ENCODE data around the gene FIGN. TPM values are rescaled to one million over a fixed set of nuclear protein-coding genes. Genes with fewer than 3 reads are reported as not detected.

FIGN gene
- total RNA-seq, 1 donor from 2014 or later: 41.1 TPM

GRCh38 chr2:163647300-163647699 lies 88.5 kb downstream of the FIGN start:
- no peaks in the 10 kb centered on the region for H3K27me3 ChIP-seq
- no peaks in the 10 kb centered on the region for H3K9me3 Mint-ChIP-seq
- H3K27ac Mint-ChIP-seq: no peak overlapping the region
- peaks cover 12% of the 10 kb centered on the region for H3K36me3 Mint-ChIP-seq
- no peak overlapping the region for H3K4me3 ChIP-seq
- H3F3A ChIP-seq (ENCODE audit: low read depth): peaks cover 31% of the 10 kb centered on the region
- H4K20me1 ChIP-seq (ENCODE audit: low read depth): peaks cover 13% of the 10 kb centered on the region
- peaks cover 63% of the 10 kb centered on the region for H3K4me1 ChIP-seq
- peak overlapping the region; percentile 77 for H3K27ac ChIP-seq
- H3K9ac ChIP-seq: no peak overlapping the region
- no peaks in the 10 kb centered on the region for H3K9me3 ChIP-seq (ENCODE audit: low read depth)
- H3K4me2 ChIP-seq: peak overlapping the region; percentile 38
- no peak overlapping the region for H3K4me3 Mint-ChIP-seq
- H3K36me3 ChIP-seq: no peaks in the 10 kb centered on the region
- H3K4me1 Mint-ChIP-seq: peaks cover 25% of the 10 kb centered on the region
- no peaks in the 10 kb centered on the region for H3K27me3 Mint-ChIP-seq (ENCODE audit: insufficient read depth, low read depth)
- TF ChIP-seq CTCF (IDR thresholded peaks at IDR 0.05) (no peak), EZH2 (IDR thresholded peaks at IDR 0.05) (no peak), EZH2phosphoT487 (IDR thresholded peaks at IDR 0.05) (no peak)
- no peak overlapping the region for H2AFZ ChIP-seq (replicated peaks)
- DNase-seq (ENCODE audit: low spot score): no peak
- peaks cover 99% of the 10 kb centered on the region for H3K79me2 ChIP-seq (ENCODE audit: low read depth)

GRCh38 chr2:163646687-163647086 lies 89.1 kb downstream of the FIGN start:
- Histone ChIP-seq H3K79me2 (ENCODE audit: low read depth) (peaks cover 100% of the 10 kb centered on the region), H3K4me2 (peak overlapping the region; percentile 38), H3F3A (ENCODE audit: low read depth) (peaks cover 31% of the 10 kb centered on the region), H3K9ac (no peak overlapping the region), H3K4me3 (no peak overlapping the region), H3K27ac (peak overlapping the region; percentile 77), H4K20me1 (ENCODE audit: low read depth) (peaks cover 13% of the 10 kb centered on the region), H3K27me3 (no peaks in the 10 kb centered on the region), H3K4me1 (peaks cover 63% of the 10 kb centered on the region), H3K36me3 (no peaks in the 10 kb centered on the region), H3K9me3 (ENCODE audit: low read depth) (no peaks in the 10 kb centered on the region), H2AFZ (replicated peaks) (no peak overlapping the region)
- Mint-ChIP-seq H3K27me3 (ENCODE audit: insufficient read depth, low read depth) (no peaks in the 10 kb centered on the region), H3K4me3 (no peak overlapping the region), H3K9me3 (no peaks in the 10 kb centered on the region), H3K4me1 (peaks cover 27% of the 10 kb centered on the region), H3K36me3 (peaks cover 12% of the 10 kb centered on the region), H3K27ac (peak overlapping the region; percentile 62)
- no peak for DNase-seq (ENCODE audit: low spot score)
- TF ChIP-seq EZH2phosphoT487 (IDR thresholded peaks at IDR 0.05): no peak
- TF ChIP-seq CTCF (IDR thresholded peaks at IDR 0.05): no peak
- no peak for TF ChIP-seq EZH2 (IDR thresholded peaks at IDR 0.05)

GRCh38 chr2:163644238-163644637 lies 91.6 kb downstream of the FIGN start:
- Histone ChIP-seq H2AFZ (replicated peaks) (no peak overlapping the region), H3K27ac (no peak overlapping the region), H3K79me2 (ENCODE audit: low read depth) (peaks cover 100% of the 10 kb centered on the region), H3K4me1 (peaks cover 79% of the 10 kb centered on the region), H4K20me1 (ENCODE audit: low read depth) (peaks cover 13% of the 10 kb centered on the region), H3K9ac (no peak overlapping the region), H3K9me3 (ENCODE audit: low read depth) (no peaks in the 10 kb centered on the region), H3K36me3 (no peaks in the 10 kb centered on the region), H3K27me3 (no peaks in the 10 kb centered on the region), H3K4me3 (no peak overlapping the region), H3K4me2 (no peak overlapping the region), H3F3A (ENCODE audit: low read depth) (peaks cover 29% of the 10 kb centered on the region)
- DNase-seq (ENCODE audit: low spot score): no peak
- no peak overlapping the region for H3K27ac Mint-ChIP-seq
- TF ChIP-seq CTCF (IDR thresholded peaks at IDR 0.05) (peak; percentile 18), EZH2 (IDR thresholded peaks at IDR 0.05) (no peak)
- no peaks in the 10 kb centered on the region for H3K9me3 Mint-ChIP-seq
- no peak overlapping the region for H3K4me3 Mint-ChIP-seq
- peaks cover 48% of the 10 kb centered on the region for H3K4me1 Mint-ChIP-seq
- H3K36me3 Mint-ChIP-seq: peaks cover 8% of the 10 kb centered on the region
- H3K27me3 Mint-ChIP-seq (ENCODE audit: insufficient read depth, low read depth): no peaks in the 10 kb centered on the region

Data from neural progenitor cell (in vitro differentiated cells).